OCI-LY7 (cell line): ENCODE data around the gene TCERG1L.

ENCODE experiments used
- CTCF ChIP-seq: fragments of 200-600 bp; sonication (generic); conservative IDR thresholded peaks from 2 replicates; pipeline ENCODE4 v1.5.1; 2014; ENCODE audit warnings: mild to moderate bottlenecking, antibody characterized with exemption, low read length, moderate library complexity, mixed read lengths
- EZH2phosphoT487 ChIP-seq: fragments of 200-600 bp; sonication (generic); IDR thresholded peaks from 2 replicates; pipeline ENCODE4 v1.6.1; 2018; ENCODE audit warnings: low read depth, borderline replicate concordance, mild to moderate bottlenecking, mixed run types, antibody characterized with exemption, low read length, moderate library complexity, mixed read lengths

- no peak for TF ChIP-seq CTCF
- TF ChIP-seq EZH2phosphoT487 = no peak
Observed at GRCh38 chr10:131141645-131142516, 169.6 kb downstream of the TCERG1L start.
